Fibroblast of skin of right biceps (primary cell): ENCODE results near the gene HUWE1.

Experiments
- DNase-seq: peaks from one replicate; pipeline ENCODE4 v3.0.0-alpha.2; 2013

HUWE1 gene

GRCh38 chrX:53684415-53685192, 1.9 kb downstream of the HUWE1 start:
- no peak for DNase-seq

- peak; percentile 98 for DNase-seq
Measured at GRCh38 chrX:53683556-53684414, 2.7 kb downstream of the HUWE1 start.

GRCh38 chrX:53682885-53683555, 3.5 kb downstream of the HUWE1 start:
- DNase-seq, result peak; percentile 60

GRCh38 chrX:53681661-53682060, 4.9 kb downstream of the HUWE1 start:
- no peak for DNase-seq

- no peak for DNase-seq
Measured at GRCh38 chrX:53678667-53679066, 7.9 kb downstream of the HUWE1 start.

GRCh38 chrX:53677286-53677685, 9.2 kb downstream of the HUWE1 start:
- DNase-seq, result no peak

- no peak for DNase-seq
Measured at GRCh38 chrX:53674581-53674980, 11.9 kb downstream of the HUWE1 start.

GRCh38 chrX:53669258-53669657, 17.3 kb downstream of the HUWE1 start:
- DNase-seq, result no peak

- no peak for DNase-seq
Measured at GRCh38 chrX:53666171-53666570, 20.3 kb downstream of the HUWE1 start.

- no peak for DNase-seq
Measured at GRCh38 chrX:53660004-53660403, 26.5 kb downstream of the HUWE1 start.

GRCh38 chrX:53659039-53659438, 27.5 kb downstream of the HUWE1 start:
- no peak for DNase-seq

GRCh38 chrX:53656845-53657244, 29.7 kb downstream of the HUWE1 start:
- no peak for DNase-seq

GRCh38 chrX:53654376-53654775, 32.1 kb downstream of the HUWE1 start:
- DNase-seq, result peak; percentile 29

GRCh38 chrX:53644751-53645150, 41.8 kb downstream of the HUWE1 start:
- no peak for DNase-seq

GRCh38 chrX:53642337-53642736, 44.2 kb downstream of the HUWE1 start:
- DNase-seq, result no peak

- no peak for DNase-seq
Measured at GRCh38 chrX:53639257-53639656, 47.3 kb downstream of the HUWE1 start.

- DNase-seq, result no peak
Measured at GRCh38 chrX:53637479-53637878, 49.0 kb downstream of the HUWE1 start.

- DNase-seq, result peak; percentile 35
Measured at GRCh38 chrX:53631156-53631555, 55.4 kb downstream of the HUWE1 start.

GRCh38 chrX:53630261-53630660, 56.3 kb downstream of the HUWE1 start:
- no peak for DNase-seq

GRCh38 chrX:53622431-53622830, 64.1 kb downstream of the HUWE1 start:
- no peak for DNase-seq

- DNase-seq, result no peak
Measured at GRCh38 chrX:53621418-53621986, 65.0 kb downstream of the HUWE1 start.

GRCh38 chrX:53616946-53617345, 69.6 kb downstream of the HUWE1 start:
- no peak for DNase-seq

- no peak for DNase-seq
Measured at GRCh38 chrX:53606456-53606855, 80.1 kb downstream of the HUWE1 start.
